ENCODE measurements around the gene FGD4. TPM values are rescaled to one million over a fixed set of nuclear protein-coding genes. Genes with fewer than 3 reads are reported as not detected.

FGD4 gene
- total RNA-seq, 1 donor from 2014 or later: 1.7 TPM

- H3K4me3 Mint-ChIP-seq (ENCODE audit: low read depth): no peak overlapping the region
- no peaks in the 10 kb centered on the region for H3K9me3 Mint-ChIP-seq
- no peaks in the 10 kb centered on the region for H3K36me3 Mint-ChIP-seq (ENCODE audit: low read depth)
- intact Hi-C loops (cut with micrococcal nuclease): no loop called here
- H3K4me1 Mint-ChIP-seq (ENCODE audit: low read depth): peaks cover 2% of the 10 kb centered on the region
- H3K27me3 Mint-ChIP-seq (ENCODE audit: low read depth): no peaks in the 10 kb centered on the region
- DNase-seq (ENCODE audit: low spot score): no peak
- H3K27ac Mint-ChIP-seq: no peak overlapping the region
Observed at GRCh38 chr12:32470936-32471470, 71.6 kb downstream of the FGD4 start.

GRCh38 chr12:32471591-32472001, 72.2 kb downstream of the FGD4 start:
- no peaks in the 10 kb centered on the region for H3K27me3 Mint-ChIP-seq (ENCODE audit: low read depth)
- H3K27ac Mint-ChIP-seq: no peak overlapping the region
- intact Hi-C loops (cut with micrococcal nuclease): no loop called here
- H3K4me1 Mint-ChIP-seq (ENCODE audit: low read depth): peaks cover 2% of the 10 kb centered on the region
- no peak for DNase-seq (ENCODE audit: low spot score)
- H3K36me3 Mint-ChIP-seq (ENCODE audit: low read depth): no peaks in the 10 kb centered on the region
- no peaks in the 10 kb centered on the region for H3K9me3 Mint-ChIP-seq
- no peak overlapping the region for H3K4me3 Mint-ChIP-seq (ENCODE audit: low read depth)

GRCh38 chr12:32475724-32476123, 76.4 kb downstream of the FGD4 start:
- no peak for DNase-seq (ENCODE audit: low spot score)
- intact Hi-C loops (cut with micrococcal nuclease): no loop called here
- H3K4me1 Mint-ChIP-seq (ENCODE audit: low read depth): no peaks in the 10 kb centered on the region

GRCh38 chr12:32476446-32476845, 77.1 kb downstream of the FGD4 start:
- H3K4me3 Mint-ChIP-seq (ENCODE audit: low read depth): no peak overlapping the region
- peaks cover 11% of the 10 kb centered on the region for H3K27me3 Mint-ChIP-seq (ENCODE audit: low read depth)
- no peaks in the 10 kb centered on the region for H3K9me3 Mint-ChIP-seq
- no peaks in the 10 kb centered on the region for H3K36me3 Mint-ChIP-seq (ENCODE audit: low read depth)
- intact Hi-C loops (cut with micrococcal nuclease): no loop called here
- no peaks in the 10 kb centered on the region for H3K4me1 Mint-ChIP-seq (ENCODE audit: low read depth)
- DNase-seq (ENCODE audit: low spot score): no peak
- H3K27ac Mint-ChIP-seq: no peak overlapping the region

More at GRCh38 chr12:32475724-32476123, 76.4 kb downstream of the FGD4 start:
- no peaks in the 10 kb centered on the region for H3K36me3 Mint-ChIP-seq (ENCODE audit: low read depth)
- H3K9me3 Mint-ChIP-seq: no peaks in the 10 kb centered on the region
- H3K27me3 Mint-ChIP-seq (ENCODE audit: low read depth): peaks cover 11% of the 10 kb centered on the region
- no peak overlapping the region for H3K27ac Mint-ChIP-seq
- no peak overlapping the region for H3K4me3 Mint-ChIP-seq (ENCODE audit: low read depth)

GRCh38 chr12:32477714-32478113, 78.4 kb downstream of the FGD4 start:
- Mint-ChIP-seq H3K27me3 (ENCODE audit: low read depth) (peaks cover 15% of the 10 kb centered on the region), H3K4me1 (ENCODE audit: low read depth) (no peaks in the 10 kb centered on the region), H3K27ac (no peak overlapping the region), H3K9me3 (no peaks in the 10 kb centered on the region), H3K36me3 (ENCODE audit: low read depth) (no peaks in the 10 kb centered on the region), H3K4me3 (ENCODE audit: low read depth) (no peak overlapping the region)
- DNase-seq (ENCODE audit: low spot score): no peak
- intact Hi-C loops (cut with micrococcal nuclease): no loop called here

- intact Hi-C loops (cut with micrococcal nuclease): no loop called here
- DNase-seq (ENCODE audit: low spot score): no peak
- no peaks in the 10 kb centered on the region for H3K9me3 Mint-ChIP-seq
- H3K27me3 Mint-ChIP-seq (ENCODE audit: low read depth): peaks cover 15% of the 10 kb centered on the region
- H3K27ac Mint-ChIP-seq: no peak overlapping the region
- H3K4me1 Mint-ChIP-seq (ENCODE audit: low read depth): no peaks in the 10 kb centered on the region
- H3K36me3 Mint-ChIP-seq (ENCODE audit: low read depth): no peaks in the 10 kb centered on the region
- no peak overlapping the region for H3K4me3 Mint-ChIP-seq (ENCODE audit: low read depth)
Observed at GRCh38 chr12:32478166-32478565, 78.8 kb downstream of the FGD4 start.

- Mint-ChIP-seq H3K9me3 (no peaks in the 10 kb centered on the region), H3K36me3 (ENCODE audit: low read depth) (no peaks in the 10 kb centered on the region), H3K27me3 (ENCODE audit: low read depth) (peaks cover 15% of the 10 kb centered on the region), H3K4me1 (ENCODE audit: low read depth) (peaks cover 4% of the 10 kb centered on the region), H3K4me3 (ENCODE audit: low read depth) (no peak overlapping the region), H3K27ac (no peak overlapping the region)
- DNase-seq (ENCODE audit: low spot score): no peak
- intact Hi-C loops (cut with micrococcal nuclease): no loop called here
Observed at GRCh38 chr12:32478858-32479725, 79.7 kb downstream of the FGD4 start.

- DNase-seq (ENCODE audit: low spot score): no peak
- Mint-ChIP-seq H3K27me3 (ENCODE audit: low read depth) (peaks cover 16% of the 10 kb centered on the region), H3K9me3 (no peaks in the 10 kb centered on the region), H3K36me3 (ENCODE audit: low read depth) (no peaks in the 10 kb centered on the region), H3K4me3 (ENCODE audit: low read depth) (no peak overlapping the region), H3K4me1 (ENCODE audit: low read depth) (peaks cover 4% of the 10 kb centered on the region), H3K27ac (no peak overlapping the region)
- intact Hi-C loops (cut with micrococcal nuclease): no loop called here
Observed at GRCh38 chr12:32482226-32482625, 82.9 kb downstream of the FGD4 start.

GRCh38 chr12:32483499-32483898, 84.1 kb downstream of the FGD4 start:
- Mint-ChIP-seq H3K27ac (no peak overlapping the region), H3K4me1 (ENCODE audit: low read depth) (peaks cover 4% of the 10 kb centered on the region), H3K36me3 (ENCODE audit: low read depth) (no peaks in the 10 kb centered on the region), H3K9me3 (no peaks in the 10 kb centered on the region), H3K4me3 (ENCODE audit: low read depth) (no peak overlapping the region), H3K27me3 (ENCODE audit: low read depth) (peaks cover 13% of the 10 kb centered on the region)
- no peak for DNase-seq (ENCODE audit: low spot score)
- intact Hi-C loops (cut with micrococcal nuclease): no loop called here

- Mint-ChIP-seq H3K27ac (no peak overlapping the region), H3K36me3 (ENCODE audit: low read depth) (no peaks in the 10 kb centered on the region), H3K9me3 (no peaks in the 10 kb centered on the region), H3K4me3 (ENCODE audit: low read depth) (no peak overlapping the region), H3K27me3 (ENCODE audit: low read depth) (peaks cover 9% of the 10 kb centered on the region), H3K4me1 (ENCODE audit: low read depth) (peaks cover 4% of the 10 kb centered on the region)
- no peak for DNase-seq (ENCODE audit: low spot score)
- intact Hi-C loops (cut with micrococcal nuclease): no loop called here
Observed at GRCh38 chr12:32483993-32484392, 84.6 kb downstream of the FGD4 start.

- no peak overlapping the region for H3K4me3 Mint-ChIP-seq (ENCODE audit: low read depth)
- H3K36me3 Mint-ChIP-seq (ENCODE audit: low read depth): no peaks in the 10 kb centered on the region
- H3K9me3 Mint-ChIP-seq: no peaks in the 10 kb centered on the region
- peaks cover 4% of the 10 kb centered on the region for H3K4me1 Mint-ChIP-seq (ENCODE audit: low read depth)
- no peak for DNase-seq (ENCODE audit: low spot score)
- H3K27ac Mint-ChIP-seq: no peak overlapping the region
- H3K27me3 Mint-ChIP-seq (ENCODE audit: low read depth): peaks cover 11% of the 10 kb centered on the region
- intact Hi-C loops (cut with micrococcal nuclease): no loop called here
Observed at GRCh38 chr12:32486158-32486557, 86.8 kb downstream of the FGD4 start.

GRCh38 chr12:32488132-32488531, 88.8 kb downstream of the FGD4 start:
- no peaks in the 10 kb centered on the region for H3K36me3 Mint-ChIP-seq (ENCODE audit: low read depth)
- H3K4me3 Mint-ChIP-seq (ENCODE audit: low read depth): no peak overlapping the region
- peaks cover 11% of the 10 kb centered on the region for H3K27me3 Mint-ChIP-seq (ENCODE audit: low read depth)
- DNase-seq (ENCODE audit: low spot score): no peak
- H3K27ac Mint-ChIP-seq: no peak overlapping the region
- no peaks in the 10 kb centered on the region for H3K9me3 Mint-ChIP-seq
- H3K4me1 Mint-ChIP-seq (ENCODE audit: low read depth): peaks cover 4% of the 10 kb centered on the region
- intact Hi-C loops (cut with micrococcal nuclease): no loop called here

GRCh38 chr12:32489070-32489469, 89.7 kb downstream of the FGD4 start:
- H3K9me3 Mint-ChIP-seq: no peaks in the 10 kb centered on the region

More at GRCh38 chr12:32489070-32489469, 89.7 kb downstream of the FGD4 start:
- Mint-ChIP-seq H3K36me3 (ENCODE audit: low read depth) (no peaks in the 10 kb centered on the region), H3K27me3 (ENCODE audit: low read depth) (peaks cover 11% of the 10 kb centered on the region), H3K27ac (no peak overlapping the region), H3K4me3 (ENCODE audit: low read depth) (no peak overlapping the region), H3K4me1 (ENCODE audit: low read depth) (no peaks in the 10 kb centered on the region)
- DNase-seq (ENCODE audit: low spot score): no peak
- intact Hi-C loops (cut with micrococcal nuclease): no loop called here

All from activated T-helper 2 cell treated with anti-CD3 and anti-CD28 coated beads, Interferon-gamma antibody, Interleukin-2, Interleukin-4, amounts not matched to agents 10 μg/mL and 5 μg/mL and 100 μg/mL, durations not matched to agents 14 hours and 24 hours and 36 hours (primary cell).